ENCODE data around the gene SH3RF1. TPM values are rescaled to one million over a fixed set of nuclear protein-coding genes. Genes with fewer than 3 reads are reported as not detected.

SH3RF1 gene
- total RNA-seq, 1 donor from 2014 or later: 35.2 TPM

- Mint-ChIP-seq H3K36me3 (ENCODE audit: unreplicated experiment) (no peaks in the 10 kb centered on the region), H3K27ac (ENCODE audit: unreplicated experiment) (no peak overlapping the region), H3K4me3 (ENCODE audit: unreplicated experiment) (no peak overlapping the region), H3K9me3 (ENCODE audit: unreplicated experiment) (peaks cover 3% of the 10 kb centered on the region), H3K4me1 (ENCODE audit: low read depth, unreplicated experiment) (peaks cover 5% of the 10 kb centered on the region), H3K27me3 (ENCODE audit: unreplicated experiment) (peaks cover 5% of the 10 kb centered on the region)
- TF ChIP-seq, protein P1, sequence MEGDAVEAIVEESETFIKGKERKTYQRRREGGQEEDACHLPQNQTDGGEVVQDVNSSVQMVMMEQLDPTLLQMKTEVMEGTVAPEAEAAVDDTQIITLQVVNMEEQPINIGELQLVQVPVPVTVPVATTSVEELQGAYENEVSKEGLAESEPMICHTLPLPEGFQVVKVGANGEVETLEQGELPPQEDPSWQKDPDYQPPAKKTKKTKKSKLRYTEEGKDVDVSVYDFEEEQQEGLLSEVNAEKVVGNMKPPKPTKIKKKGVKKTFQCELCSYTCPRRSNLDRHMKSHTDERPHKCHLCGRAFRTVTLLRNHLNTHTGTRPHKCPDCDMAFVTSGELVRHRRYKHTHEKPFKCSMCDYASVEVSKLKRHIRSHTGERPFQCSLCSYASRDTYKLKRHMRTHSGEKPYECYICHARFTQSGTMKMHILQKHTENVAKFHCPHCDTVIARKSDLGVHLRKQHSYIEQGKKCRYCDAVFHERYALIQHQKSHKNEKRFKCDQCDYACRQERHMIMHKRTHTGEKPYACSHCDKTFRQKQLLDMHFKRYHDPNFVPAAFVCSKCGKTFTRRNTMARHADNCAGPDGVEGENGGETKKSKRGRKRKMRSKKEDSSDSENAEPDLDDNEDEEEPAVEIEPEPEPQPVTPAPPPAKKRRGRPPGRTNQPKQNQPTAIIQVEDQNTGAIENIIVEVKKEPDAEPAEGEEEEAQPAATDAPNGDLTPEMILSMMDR (IDR thresholded peaks at IDR 0.05; ENCODE audit: partially characterized antibody, unreplicated experiment): no peak
- DNase-seq: no peak
Observed at GRCh38 chr4:169185133-169185956, 85.4 kb downstream of the SH3RF1 start.

GRCh38 chr4:169184686-169185085, 86.1 kb downstream of the SH3RF1 start:
- Mint-ChIP-seq H3K4me1 (ENCODE audit: low read depth, unreplicated experiment) (peaks cover 9% of the 10 kb centered on the region), H3K9me3 (ENCODE audit: unreplicated experiment) (peaks cover 3% of the 10 kb centered on the region), H3K36me3 (ENCODE audit: unreplicated experiment) (no peaks in the 10 kb centered on the region), H3K4me3 (ENCODE audit: unreplicated experiment) (no peak overlapping the region), H3K27ac (ENCODE audit: unreplicated experiment) (no peak overlapping the region), H3K27me3 (ENCODE audit: unreplicated experiment) (peaks cover 5% of the 10 kb centered on the region)
- no peak for DNase-seq
- TF ChIP-seq, protein P1 (IDR thresholded peaks at IDR 0.05; ENCODE audit: partially characterized antibody, unreplicated experiment): no peak

- no peak overlapping the region for H3K4me3 Mint-ChIP-seq (ENCODE audit: unreplicated experiment)
- H3K36me3 Mint-ChIP-seq (ENCODE audit: unreplicated experiment): no peaks in the 10 kb centered on the region
- peaks cover 9% of the 10 kb centered on the region for H3K4me1 Mint-ChIP-seq (ENCODE audit: low read depth, unreplicated experiment)
- peak overlapping the region; percentile 38 for H3K27ac Mint-ChIP-seq (ENCODE audit: unreplicated experiment)
- peaks cover 3% of the 10 kb centered on the region for H3K9me3 Mint-ChIP-seq (ENCODE audit: unreplicated experiment)
- TF ChIP-seq, protein P1 (IDR thresholded peaks at IDR 0.05; ENCODE audit: partially characterized antibody, unreplicated experiment): no peak
- DNase-seq: no peak
- H3K27me3 Mint-ChIP-seq (ENCODE audit: unreplicated experiment): peaks cover 5% of the 10 kb centered on the region
Observed at GRCh38 chr4:169184236-169184635, 86.5 kb downstream of the SH3RF1 start.

DNA sequence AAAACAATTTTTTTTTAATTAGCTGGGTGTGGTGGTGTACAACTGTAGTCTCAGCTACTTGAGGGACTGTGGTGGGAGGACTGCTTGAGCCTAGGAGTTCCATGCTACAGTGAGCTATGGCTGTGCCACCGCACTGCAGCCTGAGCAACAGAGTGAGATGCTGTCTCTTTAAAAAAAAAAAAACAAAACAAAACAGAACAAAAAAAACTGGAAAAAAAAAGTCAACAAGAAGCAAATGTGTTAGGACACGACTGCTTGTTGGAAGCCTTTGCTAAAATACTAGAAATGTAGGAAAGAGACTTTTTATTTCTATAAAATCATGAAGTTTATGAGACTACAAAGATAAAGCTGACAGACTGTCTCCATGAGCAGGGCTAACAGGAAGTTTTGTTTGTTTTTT, 87.2 kb downstream of the SH3RF1 start:
- Mint-ChIP-seq H3K36me3 (ENCODE audit: unreplicated experiment) (no peaks in the 10 kb centered on the region), H3K4me1 (ENCODE audit: low read depth, unreplicated experiment) (peaks cover 9% of the 10 kb centered on the region), H3K9me3 (ENCODE audit: unreplicated experiment) (peaks cover 3% of the 10 kb centered on the region), H3K27ac (ENCODE audit: unreplicated experiment) (no peak overlapping the region), H3K27me3 (ENCODE audit: unreplicated experiment) (peaks cover 5% of the 10 kb centered on the region), H3K4me3 (ENCODE audit: unreplicated experiment) (no peak overlapping the region)
- no peak for DNase-seq
- TF ChIP-seq, protein P1 (IDR thresholded peaks at IDR 0.05; ENCODE audit: partially characterized antibody, unreplicated experiment): no peak

All from glutamatergic neuron (in vitro differentiated cells).